BJ (cell line): Measurements from ENCODE around the gene NR5A2. TPM values are rescaled to one million over a fixed set of nuclear protein-coding genes. Genes with fewer than 3 reads are reported as not detected.

Source experiments
- CTCF ChIA-PET: fragments of 350-600 bp; formaldehyde crosslinking; extraction: SDS; loops from one replicate; lab custom pipeline; 2021; ENCODE audit warnings: antibody characterized with exemption, inconsistent platforms; lab: Yijun Ruan, JAX
- POLR2A ChIA-PET: fragments of 300-600 bp; sonication (Branson Sonifier 250); formaldehyde crosslinking; extraction: SDS; loops from one replicate; lab custom pipeline; 2021; ENCODE audit warnings: antibody characterized with exemption; lab: Charles Lee
- DNase-seq: peaks from one replicate; pipeline ENCODE4 v3.0.0-alpha.2; 2011; ENCODE audit warnings: low read depth
- H3K27me3 ChIP-seq: 2 replicates; pipeline ENCODE4 v1.6.0; 2011; ENCODE audit warnings: low read length; ENCODE audit not compliant: control insufficient read depth, insufficient read depth
- H3K36me3 ChIP-seq: 2 replicates; pipeline ENCODE4 v1.5.1; 2011; ENCODE audit warnings: low read length; ENCODE audit not compliant: control insufficient read depth, insufficient read depth
- H3K4me3 ChIP-seq: 2 replicates; pipeline ENCODE4 v1.5.1; 2011; ENCODE audit warnings: low read depth, mild to moderate bottlenecking, control low read depth, low read length
- polyA plus RNA-seq: library from polyadenylated mRNA; depleted of rRNA; stranded (reverse); fragments of >200 nt; gene quantifications from 2 replicates; pipeline ENCODE4 v1.2.3, GENCODE V29; 2011
- TF ChIP-seq, protein P1 (sequence below): IDR thresholded peaks from 2 replicates; pipeline ENCODE4 v1.5.1; 2011; ENCODE audit warnings: low read depth, mild to moderate bottlenecking, control low read depth, inconsistent platforms, low read length, moderate library complexity; ENCODE audit not compliant: insufficient read depth

The NR5A2 gene
- polyA plus RNA-seq, 1 experiment: 0.12 TPM

DNA sequence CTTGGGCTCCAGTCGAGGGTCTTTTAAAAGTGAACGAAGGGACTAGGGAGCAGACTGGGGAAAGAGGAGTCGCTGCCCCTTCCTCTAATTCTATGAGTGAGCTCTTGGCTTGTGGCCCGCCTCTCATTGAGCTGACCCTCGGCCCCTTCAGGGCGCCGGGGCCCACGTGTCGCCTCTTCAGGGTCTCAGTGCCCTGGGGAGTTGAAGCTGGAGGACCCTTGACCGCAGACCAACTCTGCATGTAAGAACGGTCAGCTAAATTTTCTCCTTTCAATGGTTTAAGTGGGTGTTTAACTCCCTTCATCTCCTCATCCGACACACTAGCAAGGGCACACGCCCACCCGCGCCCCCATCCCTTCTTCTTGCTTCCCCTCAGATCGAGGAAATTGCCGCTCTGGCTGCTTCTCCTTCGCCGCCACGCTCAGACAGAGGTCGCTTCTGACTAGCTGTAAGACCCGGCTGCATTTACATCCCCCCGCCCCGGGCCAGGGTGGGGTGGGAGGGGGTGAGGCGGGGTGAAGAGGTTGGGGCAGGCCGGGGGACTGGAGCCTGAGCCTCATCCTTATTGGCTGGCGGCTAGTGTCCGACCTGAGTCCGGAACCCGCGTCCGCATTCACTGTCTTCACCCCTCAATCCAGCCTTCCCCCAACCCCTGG, 10.9 kb downstream of the NR5A2 start:
- CTCF ChIA-PET: interaction anchor here (1.0 kb wide), 1 partner anchor 354 kb away, joined by 3 read pairs; no protein-coding TSS in a partner anchor
- POLR2A ChIA-PET: no interaction called here
- peaks cover 77% of the 10 kb centered on the region for H3K27me3 ChIP-seq
- DNase-seq: no peak
- TF ChIP-seq, protein P1, sequence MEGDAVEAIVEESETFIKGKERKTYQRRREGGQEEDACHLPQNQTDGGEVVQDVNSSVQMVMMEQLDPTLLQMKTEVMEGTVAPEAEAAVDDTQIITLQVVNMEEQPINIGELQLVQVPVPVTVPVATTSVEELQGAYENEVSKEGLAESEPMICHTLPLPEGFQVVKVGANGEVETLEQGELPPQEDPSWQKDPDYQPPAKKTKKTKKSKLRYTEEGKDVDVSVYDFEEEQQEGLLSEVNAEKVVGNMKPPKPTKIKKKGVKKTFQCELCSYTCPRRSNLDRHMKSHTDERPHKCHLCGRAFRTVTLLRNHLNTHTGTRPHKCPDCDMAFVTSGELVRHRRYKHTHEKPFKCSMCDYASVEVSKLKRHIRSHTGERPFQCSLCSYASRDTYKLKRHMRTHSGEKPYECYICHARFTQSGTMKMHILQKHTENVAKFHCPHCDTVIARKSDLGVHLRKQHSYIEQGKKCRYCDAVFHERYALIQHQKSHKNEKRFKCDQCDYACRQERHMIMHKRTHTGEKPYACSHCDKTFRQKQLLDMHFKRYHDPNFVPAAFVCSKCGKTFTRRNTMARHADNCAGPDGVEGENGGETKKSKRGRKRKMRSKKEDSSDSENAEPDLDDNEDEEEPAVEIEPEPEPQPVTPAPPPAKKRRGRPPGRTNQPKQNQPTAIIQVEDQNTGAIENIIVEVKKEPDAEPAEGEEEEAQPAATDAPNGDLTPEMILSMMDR: no peak
- H3K36me3 ChIP-seq: no peaks in the 10 kb centered on the region
- H3K4me3 ChIP-seq: no peak overlapping the region

DNA sequence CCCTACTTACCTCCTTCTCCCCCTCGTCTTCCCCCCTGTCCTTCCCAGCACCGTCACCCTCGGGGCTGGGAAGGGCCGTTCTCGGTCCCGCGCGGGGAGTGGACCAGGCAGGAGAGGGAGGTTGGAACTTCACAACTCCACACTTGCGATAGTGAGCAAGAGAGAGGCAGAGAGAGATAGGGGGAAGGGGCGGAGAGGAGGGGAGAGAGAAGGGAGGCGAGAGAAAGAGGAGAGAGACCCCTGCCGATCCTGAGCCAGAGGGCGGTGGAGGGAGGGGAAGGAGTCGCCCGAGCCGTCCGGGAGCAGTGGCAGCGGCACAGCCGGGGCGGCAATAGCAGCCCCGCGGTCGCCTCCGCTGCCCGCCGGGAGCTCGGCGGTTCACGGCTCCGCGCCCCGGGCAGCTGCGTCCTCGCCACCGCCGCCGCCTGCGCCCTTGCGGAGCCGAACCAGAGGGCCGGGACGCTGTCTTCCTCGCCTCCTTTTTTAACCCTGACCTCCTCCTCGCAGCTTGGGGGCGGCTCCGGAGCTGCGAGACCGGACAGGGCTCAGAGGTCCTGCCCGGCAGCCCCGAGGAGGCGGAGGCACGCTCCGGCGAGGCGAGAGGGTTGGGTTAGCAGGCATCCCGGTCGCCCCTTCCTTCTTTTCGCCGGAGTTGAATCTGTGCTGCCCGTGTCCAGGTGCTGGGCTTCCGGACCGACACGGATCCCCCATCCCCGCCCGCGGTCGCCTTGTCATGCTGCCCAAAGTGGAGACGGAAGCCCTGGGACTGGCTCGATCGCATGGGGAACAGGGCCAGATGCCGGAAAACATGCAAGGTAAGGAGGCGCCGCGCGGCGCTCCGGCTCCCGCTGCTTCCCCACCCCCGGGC, 11.7 kb downstream of the NR5A2 start:
- peaks cover 69% of the 10 kb centered on the region for H3K27me3 ChIP-seq
- no peak for DNase-seq
- CTCF ChIA-PET: no interaction called here
- H3K4me3 ChIP-seq: peak overlapping the region; percentile 41
- POLR2A ChIA-PET: interaction anchor here (0.6 kb wide), 1 partner anchor 270 kb away, joined by 3 read pairs; no protein-coding TSS in a partner anchor
- no peaks in the 10 kb centered on the region for H3K36me3 ChIP-seq
- TF ChIP-seq, protein P1: no peak

DNA sequence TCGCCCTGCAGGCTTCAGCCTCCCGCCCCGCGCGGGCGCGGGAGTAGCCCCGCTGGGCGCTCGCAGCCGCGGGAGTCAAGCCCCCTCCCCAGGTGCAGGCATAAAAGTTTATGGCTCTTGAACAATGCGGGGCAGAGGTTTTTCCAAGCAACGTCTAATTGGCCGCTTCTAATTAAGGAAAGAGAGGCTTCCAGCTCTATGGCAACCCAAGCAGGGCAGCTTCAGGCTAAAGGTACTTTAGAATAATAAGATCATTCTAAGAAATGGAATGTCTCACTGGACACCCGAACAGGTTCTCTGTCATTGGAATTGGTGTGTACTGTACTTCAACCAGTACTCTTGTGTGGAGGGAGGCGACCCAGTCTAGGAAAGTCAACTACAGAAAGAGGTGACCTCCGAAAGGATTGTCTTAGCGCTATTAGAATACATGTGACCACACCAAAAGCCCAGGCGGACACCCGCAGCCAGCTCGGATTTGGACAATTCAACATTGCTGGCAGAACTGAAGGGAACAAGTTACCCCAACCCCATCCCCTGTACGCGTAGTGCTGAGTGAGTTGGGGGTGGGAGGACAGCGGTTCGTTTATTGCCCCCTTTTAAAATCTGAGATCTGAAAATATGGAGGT, 12.5 kb downstream of the NR5A2 start:
- ChIA-PET CTCF (no interaction called here), POLR2A (interaction anchor here (0.6 kb wide), 1 partner anchor 270 kb away, joined by 3 read pairs; no protein-coding TSS in a partner anchor)
- H3K4me3 ChIP-seq: peak overlapping the region; percentile 41
- peaks cover 65% of the 10 kb centered on the region for H3K27me3 ChIP-seq
- no peak for DNase-seq
- TF ChIP-seq, protein P1: no peak
- no peaks in the 10 kb centered on the region for H3K36me3 ChIP-seq

DNA sequence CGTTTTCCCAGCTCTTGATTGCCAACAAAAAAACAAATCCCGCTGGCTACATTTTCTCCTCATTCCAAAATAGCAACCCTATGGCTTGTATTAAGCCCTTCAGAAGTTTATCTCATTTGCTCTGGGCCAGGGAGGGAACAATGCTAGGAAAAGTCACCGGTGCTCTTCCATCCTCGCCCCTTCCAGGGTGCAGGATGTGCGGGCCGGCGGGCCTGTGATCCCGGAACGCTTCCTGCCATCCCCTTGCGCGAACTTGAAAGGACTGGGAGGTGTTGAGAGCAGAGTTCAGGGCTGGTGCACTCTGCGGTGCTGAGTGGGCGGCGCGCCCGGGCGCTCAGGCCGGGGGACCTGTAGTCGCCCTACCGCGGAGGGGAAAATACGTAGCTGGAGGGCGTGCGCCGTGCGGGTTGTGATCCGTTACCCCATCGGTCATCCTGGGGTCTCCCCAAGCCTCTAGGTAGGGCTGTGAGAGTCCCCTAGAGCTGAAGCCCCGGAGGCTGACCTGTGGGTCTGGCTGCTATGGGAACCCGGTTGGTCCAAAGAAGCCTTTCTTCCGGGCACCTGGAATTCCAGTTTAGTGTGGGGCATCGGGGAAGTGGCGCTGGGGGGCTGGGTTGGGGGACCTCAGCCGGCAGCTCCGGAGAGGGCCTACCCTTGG, 13.1 kb downstream of the NR5A2 start:
- ChIA-PET POLR2A (no interaction called here), CTCF (no interaction called here)
- H3K36me3 ChIP-seq: no peaks in the 10 kb centered on the region
- H3K4me3 ChIP-seq: no peak overlapping the region
- peaks cover 59% of the 10 kb centered on the region for H3K27me3 ChIP-seq
- no peak for DNase-seq
- TF ChIP-seq, protein P1: no peak
